RWPE1 (cell line): Measurements from ENCODE around the gene GMPPB.
"Not testable (repeated sequence)": the region's sequence is repeated elsewhere in the genome, so short reads cannot be mapped to it uniquely, and the experiment has no call there.

Experiments
- CTCF ChIA-PET: fragments of 350-600 bp; sonication (Branson Sonifier 250); formaldehyde crosslinking; extraction: SDS; loops from one replicate; lab custom pipeline; 2021; lab: Yijun Ruan, JAX
- POLR2A ChIA-PET: fragments of 400-600 bp; formaldehyde crosslinking; extraction: SDS; loops from one replicate; lab custom pipeline; 2020; ENCODE audit warnings: antibody characterized with exemption; ENCODE audit not compliant: low non-redundant PET; lab: Yijun Ruan, JAX
- DNase-seq: peaks from one replicate; pipeline ENCODE4 v3.0.0; 2012; ENCODE audit warnings: low spot score
- H3K27ac ChIP-seq: fragments of 450-650 bp; 2 replicates; pipeline ENCODE4 v1.5.1; 2017
- CTCF ChIP-seq: fragments of 450-650 bp; conservative IDR thresholded peaks from 2 replicates; pipeline ENCODE4 v1.5.1; 2017; ENCODE audit warnings: low read depth, mild to moderate bottlenecking

Gene GMPPB

GRCh38 chr3:49750056-49750455 lies 26.3 kb upstream of the GMPPB start:
- no peak for TF ChIP-seq CTCF
- POLR2A ChIA-PET: no interaction called here

GRCh38 chr3:49748874-49749273 lies 25.1 kb upstream of the GMPPB start:
- CTCF ChIA-PET: interaction anchor here (0.7 kb wide), 1 partner anchor 797 kb away, joined by 5 read pairs; no protein-coding TSS in a partner anchor
- POLR2A ChIA-PET, H3K27ac ChIP-seq, DNase-seq: not testable (repeated sequence)

More at GRCh38 chr3:49750056-49750455, 26.3 kb upstream of the GMPPB start:
- peak overlapping the region; percentile 3; the same call in 1 of the 2 replicates for H3K27ac ChIP-seq
- DNase-seq: no peak
- CTCF ChIA-PET: interaction anchor here (0.6 kb wide), 1 partner anchor 216 kb away, joined by 3 read pairs; no protein-coding TSS in a partner anchor

GRCh38 chr3:49747792-49748480 lies 24.2 kb upstream of the GMPPB start:
- no peak for DNase-seq
- ChIA-PET POLR2A (no interaction called here), CTCF (no interaction called here)
- TF ChIP-seq CTCF: no peak
- peak overlapping the region; percentile 35; the same call in 1 of the 2 replicates for H3K27ac ChIP-seq

GRCh38 chr3:49745986-49746385 lies 22.2 kb upstream of the GMPPB start:
- ChIA-PET POLR2A (interaction anchor here (0.7 kb wide), 1 partner anchor 73 kb away, joined by 4 read pairs; no protein-coding TSS in a partner anchor), CTCF (no interaction called here)
- no peak overlapping the region for H3K27ac ChIP-seq
- peak; percentile 40 for DNase-seq
- TF ChIP-seq CTCF: no peak

- CTCF ChIA-PET: no interaction called here
- no peak overlapping the region for H3K27ac ChIP-seq
- POLR2A ChIA-PET: no interaction called here
- no peak for DNase-seq
- TF ChIP-seq CTCF: no peak
Observed at GRCh38 chr3:49740427-49740826, 16.7 kb upstream of the GMPPB start.

- ChIA-PET POLR2A (no interaction called here), CTCF (no interaction called here)
- no peak for TF ChIP-seq CTCF
- no peak for DNase-seq
- H3K27ac ChIP-seq: 0 out of 2 replicates have a peak overlapping the region, but pooled peaks have one; percentile 2
Observed at GRCh38 chr3:49738067-49738713, 14.4 kb upstream of the GMPPB start.

- TF ChIP-seq CTCF: no peak
- ChIA-PET CTCF (no interaction called here), POLR2A (no interaction called here)
- no peak overlapping the region for H3K27ac ChIP-seq
- DNase-seq: no peak
Observed at GRCh38 chr3:49734752-49735151, 11.0 kb upstream of the GMPPB start.
